Endothelial cell of umbilical vein (primary cell): ENCODE measurements around the gene DDX56.

Experiments
- CTCF ChIP-seq, 2 donors: IDR thresholded peaks; 1 replicate in 1 of 2; 2 replicates in 1 of 2; pipeline ENCODE4 v1.5.1; 2011; ENCODE audit warnings: low read length in 2 of 2, mild to moderate bottlenecking in 2 of 2, moderate library complexity in 2 of 2, control low read depth in 1 of 2, inconsistent platforms in 1 of 2, low read depth in 1 of 2; ENCODE audit not compliant: insufficient read depth in 1 of 2; ENCODE audit errors: extremely low read depth in 1 of 2
- JUN ChIP-seq: IDR thresholded peaks from 2 replicates; pipeline ENCODE4 v1.6.1; 2011; ENCODE audit warnings: borderline replicate concordance, low read depth; ENCODE audit not compliant: insufficient read length, insufficient read depth
- MYC ChIP-seq: IDR thresholded peaks from one replicate; pipeline ENCODE4 v1.6.1; 2011; ENCODE audit warnings: mild to moderate bottlenecking, low read depth, low read length
- POLR2A ChIP-seq: IDR thresholded peaks from 2 replicates; pipeline ENCODE4 v1.6.1; 2012; ENCODE audit warnings: low read depth, mild to moderate bottlenecking, control low read depth, low read length
- POLR2AphosphoS5 ChIP-seq: IDR thresholded peaks from 2 replicates; pipeline ENCODE4 v1.6.1; 2012; ENCODE audit warnings: low read depth, mild to moderate bottlenecking, control low read depth, low read length, moderate library complexity; ENCODE audit not compliant: insufficient read depth

- TF ChIP-seq POLR2AphosphoS5 (no peak), JUN (no peak), MYC (no peak), CTCF (IDR thresholded peaks at IDR 0.05; ENCODE audit: extremely low read depth in 1 of 2, insufficient read depth in 1 of 2, low read depth in 1 of 2, low read length in 2 of 2) (no peak), POLR2A (no peak)
Observed at GRCh38 chr7:44549457-44549856, 24.3 kb downstream of the DDX56 start.
